GM13977 (cell line): ENCODE measurements around the gene CAD.

Experiments
- DNase-seq: peaks from one replicate; pipeline ENCODE4 v3.0.0; 2012; ENCODE audit warnings: low spot score
- CTCF ChIP-seq: IDR thresholded peaks from 2 replicates; pipeline ENCODE4 v1.5.1; 2012; ENCODE audit warnings: mild to moderate bottlenecking, control low read depth; ENCODE audit not compliant: insufficient read depth; ENCODE audit errors: extremely low read depth, missing control alignments
- in situ Hi-C: fragments of 300-500 bp; cut with MboI; formaldehyde crosslinking; loops from one replicate; pipeline ENCODE4 v1.12.0; 2022; ENCODE audit warnings: low sequenced_read_pairs, low pct_unique_long_range_greater_than_20kb, mixed read lengths, inconsistent platforms; ENCODE audit not compliant: unreplicated experiment

The CAD gene

GRCh38 chr2:27284996-27285395 lies 67.8 kb downstream of the CAD start:
- no peak for DNase-seq
- in situ Hi-C loops = loop anchor here (10.0 to 25.0 kb wide), 3 partner anchors 180 to 448 kb away; partner anchors contain the start of genes DPYSL5 and MAPRE3
- TF ChIP-seq CTCF = no peak

GRCh38 chr2:27285481-27285880 lies 68.3 kb downstream of the CAD start:
- DNase-seq = no peak
- TF ChIP-seq CTCF = no peak
- in situ Hi-C loops = loop anchor here (10.0 to 25.0 kb wide), 3 partner anchors 181 to 448 kb away; partner anchors contain the start of genes DPYSL5 and MAPRE3

GRCh38 chr2:27288610-27289009 lies 71.4 kb downstream of the CAD start:
- no peak for TF ChIP-seq CTCF
- in situ Hi-C loops = loop anchor here (10.0 to 25.0 kb wide), 3 partner anchors 184 to 451 kb away; partner anchors contain the start of genes DPYSL5 and MAPRE3

GRCh38 chr2:27290549-27290948 lies 73.4 kb downstream of the CAD start:
- in situ Hi-C loops = loop anchor here (25.0 kb wide), 2 partner anchors 328 to 453 kb away; partner anchors contain the start of genes DPYSL5 and MAPRE3
- DNase-seq = no peak
- TF ChIP-seq CTCF = no peak

More at GRCh38 chr2:27288610-27289009, 71.4 kb downstream of the CAD start:
- no peak for DNase-seq

- DNase-seq = no peak
- in situ Hi-C loops = loop anchor here (25.0 kb wide), 2 partner anchors 330 to 455 kb away; partner anchors contain the start of genes DPYSL5 and MAPRE3
- no peak for TF ChIP-seq CTCF
These were observed 74.7 kb downstream of the CAD start for GRCh38 chr2:27291865-27292264.
